OCI-LY1 (cell line): ENCODE data around the gene CR1.

Experiments used
- H2AFZ ChIP-seq: fragments of 200-600 bp; sonication (generic), shearing (Covaris generic); 2 replicates; pipeline ENCODE4 v1.6.0; 2014; ENCODE audit warnings: antibody characterized with exemption, mild to moderate bottlenecking, low read length
- H3F3A ChIP-seq: fragments of 200-600 bp; sonication (generic), shearing (Covaris generic); 2 replicates; pipeline ENCODE4 v1.6.0; 2014; ENCODE audit warnings: mild to moderate bottlenecking, antibody characterized with exemption, low read length, moderate library complexity; ENCODE audit not compliant: insufficient read depth
- H3K27ac ChIP-seq: fragments of 200-600 bp; sonication (generic); 2 replicates; pipeline ENCODE4 v1.5.1; 2014; ENCODE audit warnings: low read length, mixed run types, mild to moderate bottlenecking, low read depth; ENCODE audit not compliant: poor library complexity, severe bottlenecking
- H3K27me3 ChIP-seq: fragments of 200-600 bp; sonication (generic); 2 replicates; pipeline ENCODE4 v1.6.0; 2014; ENCODE audit warnings: antibody characterized with exemption, mild to moderate bottlenecking, low read length, moderate library complexity; ENCODE audit not compliant: insufficient read depth
- H3K36me3 ChIP-seq: fragments of 200-600 bp; sonication (generic); 2 replicates; pipeline ENCODE4 v1.6.1; 2014; ENCODE audit warnings: mild to moderate bottlenecking, antibody characterized with exemption, low read length, moderate library complexity, mixed read lengths; ENCODE audit not compliant: insufficient read depth
- H3K4me1 ChIP-seq: fragments of 200-600 bp; sonication (generic); 2 replicates; pipeline ENCODE4 v1.5.1; 2014; ENCODE audit warnings: mild to moderate bottlenecking, low read length, moderate library complexity; ENCODE audit not compliant: insufficient read depth, severe bottlenecking
- H3K4me2 ChIP-seq: fragments of 200-600 bp; sonication (generic), shearing (Covaris generic); 2 replicates; pipeline ENCODE4 v1.6.1; 2014; ENCODE audit warnings: low read length
- H3K4me3 ChIP-seq: fragments of 200-600 bp; sonication (generic); 2 replicates; pipeline ENCODE4 v1.5.1; 2014; ENCODE audit warnings: low read length, low read depth, mild to moderate bottlenecking, mixed read lengths; ENCODE audit not compliant: poor library complexity, severe bottlenecking
- H3K79me2 ChIP-seq: fragments of 200-600 bp; shearing (Covaris generic); 2 replicates; pipeline ENCODE4 v1.6.1; 2016; ENCODE audit warnings: mixed run types, low read length, mixed read lengths; ENCODE audit not compliant: insufficient read depth
- H3K9ac ChIP-seq: fragments of 200-600 bp; sonication (generic), shearing (Covaris generic); 2 replicates; pipeline ENCODE4 v1.6.1; 2014; ENCODE audit warnings: mild to moderate bottlenecking, low read length, mixed read lengths
- H3K9me2 ChIP-seq: fragments of 200-600 bp; sonication (generic), shearing (Covaris generic); 2 replicates; pipeline ENCODE4 v1.6.1; 2014; ENCODE audit warnings: low read depth, mild to moderate bottlenecking, low read length, mixed read lengths
- H3K9me3 ChIP-seq: fragments of 200-600 bp; shearing (Covaris generic); 2 replicates; pipeline ENCODE4 v1.6.1; 2014; ENCODE audit warnings: low read length, mixed read lengths
- H4K20me1 ChIP-seq: fragments of 200-600 bp; sonication (generic), shearing (Covaris generic); 2 replicates; pipeline ENCODE4 v1.6.0; 2016; ENCODE audit warnings: mild to moderate bottlenecking, low read length; ENCODE audit not compliant: insufficient read depth
- CTCF ChIP-seq: fragments of 200-600 bp; sonication (generic), shearing (Covaris generic); IDR thresholded peaks from 2 replicates; pipeline ENCODE4 v1.5.1; 2017; ENCODE audit warnings: mild to moderate bottlenecking, antibody characterized with exemption, low read length, moderate library complexity, mixed read lengths
- EZH2 ChIP-seq: fragments of 200-600 bp; sonication (generic), shearing (Covaris generic); IDR thresholded peaks from 2 replicates; pipeline ENCODE4 v1.8.0; 2017; ENCODE audit warnings: borderline replicate concordance, mixed run types, mild to moderate bottlenecking, antibody characterized with exemption, low read length, moderate library complexity, mixed read lengths

The CR1 gene

GRCh38 chr1:207463571-207463970, 32.4 kb upstream of the CR1 start:
- no peak overlapping the region for H3K4me2 ChIP-seq
- no peaks in the 10 kb centered on the region for H3K36me3 ChIP-seq

GRCh38 chr1:207470927-207471326, 25.0 kb upstream of the CR1 start:
- Histone ChIP-seq H3K9me3 (no peaks in the 10 kb centered on the region), H3K27me3 (no peaks in the 10 kb centered on the region), H3K4me2 (no peak overlapping the region), H3K9me2 (no peaks in the 10 kb centered on the region), H3K79me2 (no peaks in the 10 kb centered on the region), H2AFZ (no peak overlapping the region), H3K4me3 (no peak overlapping the region), H3K9ac (no peak overlapping the region), H3K27ac (no peak overlapping the region), H3K4me1 (no peaks in the 10 kb centered on the region), H3F3A (no peaks in the 10 kb centered on the region), H4K20me1 (no peaks in the 10 kb centered on the region), H3K36me3 (no peaks in the 10 kb centered on the region)
- no peak for TF ChIP-seq CTCF
- TF ChIP-seq EZH2, result no peak

More at GRCh38 chr1:207463571-207463970, 32.4 kb upstream of the CR1 start:
- Histone ChIP-seq H3K9ac (no peak overlapping the region), H3K9me2 (no peaks in the 10 kb centered on the region), H3K27me3 (peaks cover 3% of the 10 kb centered on the region; the same call in 1 of the 2 replicates), H3K27ac (no peak overlapping the region), H2AFZ (no peak overlapping the region), H3K4me1 (no peaks in the 10 kb centered on the region), H4K20me1 (no peaks in the 10 kb centered on the region), H3K9me3 (no peaks in the 10 kb centered on the region), H3F3A (no peaks in the 10 kb centered on the region), H3K4me3 (no peak overlapping the region), H3K79me2 (no peaks in the 10 kb centered on the region)
- TF ChIP-seq CTCF (no peak), EZH2 (no peak)

GRCh38 chr1:207474210-207474609, 21.7 kb upstream of the CR1 start:
- Histone ChIP-seq H2AFZ (no peak overlapping the region), H4K20me1 (no peaks in the 10 kb centered on the region), H3K4me3 (no peak overlapping the region), H3K79me2 (no peaks in the 10 kb centered on the region), H3K9me2 (no peaks in the 10 kb centered on the region), H3K27me3 (no peaks in the 10 kb centered on the region), H3K9me3 (no peaks in the 10 kb centered on the region), H3K27ac (no peak overlapping the region), H3K36me3 (no peaks in the 10 kb centered on the region), H3K4me1 (no peaks in the 10 kb centered on the region), H3K9ac (no peak overlapping the region), H3K4me2 (no peak overlapping the region), H3F3A (no peaks in the 10 kb centered on the region)
- TF ChIP-seq EZH2, result no peak
- no peak for TF ChIP-seq CTCF
